GM19035 (cell line): ENCODE measurements around the gene TNIP2.
"Not testable (repeated sequence)": the region's sequence is repeated elsewhere in the genome, so short reads cannot be mapped to it uniquely, and the experiment has no call there.

Experiments
- ATAC-seq: cut with Tn5 transposase; IDR thresholded peaks from one replicate; pipeline ENCODE4 v1.9.1; 2021; ENCODE audit not compliant: unreplicated experiment

Gene TNIP2

GRCh38 chr4:2793586-2794485, 37.7 kb upstream of the TNIP2 start:
- ATAC-seq: no peak

- ATAC-seq: no peak
These were observed 36.8 kb upstream of the TNIP2 start, which contains the start of gene SH3BP2 for GRCh38 chr4:2792711-2793585. SH3BP2 (plus strand) TSS chr4:2793085; CDS start chr4:2820618, 27,533 bp downstream.

GRCh38 chr4:2792396-2792710, 36.2 kb upstream of the TNIP2 start:
- ATAC-seq: no peak

- no peak for ATAC-seq
These were observed 35.6 kb upstream of the TNIP2 start for GRCh38 chr4:2791518-2792395.

- no peak for ATAC-seq
These were observed 34.7 kb upstream of the TNIP2 start for GRCh38 chr4:2790583-2791517.

- no peak for ATAC-seq
These were observed 33.9 kb upstream of the TNIP2 start for GRCh38 chr4:2789793-2790582.

GRCh38 chr4:2789351-2789750, 33.2 kb upstream of the TNIP2 start:
- ATAC-seq: no peak

- no peak for ATAC-seq
These were observed 32.5 kb upstream of the TNIP2 start for GRCh38 chr4:2788532-2789103.

- ATAC-seq: no peak
These were observed 32.0 kb upstream of the TNIP2 start for GRCh38 chr4:2788101-2788500.

GRCh38 chr4:2787230-2788100, 31.3 kb upstream of the TNIP2 start:
- ATAC-seq: peak; percentile 66

GRCh38 chr4:2786794-2787229, 30.7 kb upstream of the TNIP2 start:
- ATAC-seq: no peak

- ATAC-seq: no peak
These were observed 30.1 kb upstream of the TNIP2 start for GRCh38 chr4:2786152-2786671.

GRCh38 chr4:2785613-2786012, 29.5 kb upstream of the TNIP2 start:
- no peak for ATAC-seq

GRCh38 chr4:2783790-2784189, 27.7 kb upstream of the TNIP2 start:
- ATAC-seq: no peak

GRCh38 chr4:2781911-2782310, 25.8 kb upstream of the TNIP2 start:
- no peak for ATAC-seq

- ATAC-seq: not testable (repeated sequence)
These were observed 24.5 kb upstream of the TNIP2 start for GRCh38 chr4:2780643-2781042.

GRCh38 chr4:2771264-2771663, 15.1 kb upstream of the TNIP2 start:
- no peak for ATAC-seq
